GM19035 (cell line): ENCODE data around the gene CDC14A.
A peak's percentile ranks its signal among the peaks of the same experiment; 100 is the strongest.
"Not testable (repeated sequence)": the region's sequence is repeated elsewhere in the genome, so short reads cannot be mapped to it uniquely, and the experiment has no call there.

Experiments used
- ATAC-seq: cut with Tn5 transposase; IDR thresholded peaks from one replicate; pipeline ENCODE4 v1.9.1; 2021; ENCODE audit not compliant: unreplicated experiment

Gene CDC14A

DNA sequence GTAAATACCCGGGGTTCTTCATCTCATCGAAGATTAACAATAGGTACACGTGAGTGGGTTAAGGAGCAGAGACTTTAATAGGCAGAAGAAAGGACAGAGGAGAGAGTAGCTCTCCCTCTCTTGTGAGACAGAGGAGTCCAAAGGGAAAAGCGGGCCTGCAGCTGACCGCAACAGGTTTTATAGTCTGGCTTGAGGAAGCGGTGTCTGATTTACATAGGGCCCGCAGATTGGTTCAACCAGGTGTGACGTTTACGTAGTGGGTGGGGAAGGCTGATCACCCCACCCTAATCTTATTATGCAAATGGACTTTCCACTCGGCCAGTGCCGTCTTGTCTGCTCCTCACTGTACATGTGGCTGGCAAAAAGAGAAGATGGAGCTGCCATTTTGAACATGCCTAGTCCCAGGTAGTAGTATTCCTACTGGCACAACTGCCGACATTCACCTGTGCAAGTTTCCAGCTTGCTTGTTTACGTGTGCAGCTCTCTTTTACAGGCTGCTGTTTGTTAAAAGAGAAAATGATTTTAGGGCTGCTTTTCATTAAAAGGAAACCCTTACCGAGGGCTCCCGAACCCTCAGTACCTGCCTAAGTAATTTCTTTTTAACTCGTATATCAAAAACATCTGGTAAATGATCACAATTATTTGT lies 10.6 kb downstream of the CDC14A start:
- ATAC-seq, result no peak

DNA sequence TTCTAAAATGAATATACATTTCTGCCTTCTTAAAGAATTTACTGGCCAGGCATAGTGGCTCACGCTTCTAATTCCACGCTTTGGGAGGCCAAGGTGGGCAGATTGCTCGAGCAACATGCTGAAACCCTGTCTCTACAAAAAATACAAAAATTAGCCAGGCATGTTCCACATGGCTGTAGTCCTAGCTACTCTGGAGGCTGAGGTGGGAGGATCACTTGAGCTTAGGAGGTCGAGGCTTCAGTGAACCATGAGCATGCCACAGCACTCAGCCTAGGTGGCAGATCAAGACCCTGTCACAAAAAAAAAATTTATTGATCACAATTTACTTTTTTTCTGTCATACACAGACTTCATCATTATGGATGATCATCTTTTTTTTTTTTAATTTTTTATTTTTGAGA lies 11.5 kb downstream of the CDC14A start:
- ATAC-seq, result no peak

DNA sequence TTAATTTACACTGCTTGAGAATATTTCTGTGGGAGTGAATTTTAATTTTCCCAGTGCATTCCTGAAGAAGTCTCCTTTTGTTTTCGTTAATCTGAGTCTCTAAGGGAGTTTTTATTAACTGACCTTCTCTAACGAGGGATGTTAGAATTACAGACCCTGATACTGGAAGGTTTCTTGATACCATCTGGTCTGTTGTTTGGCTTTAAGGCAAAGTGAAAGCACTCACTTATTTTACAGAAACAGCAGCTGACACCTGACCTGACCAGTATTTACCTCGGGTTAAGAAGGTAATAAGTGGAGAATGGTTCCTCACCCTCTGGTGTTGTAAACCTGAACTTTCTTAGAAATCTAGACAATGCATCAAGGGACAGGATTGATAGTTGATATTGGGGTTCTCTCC lies 12.4 kb downstream of the CDC14A start:
- ATAC-seq, result no peak

GRCh38 chr1:100366209-100366525 lies 13.9 kb downstream of the CDC14A start:
- ATAC-seq, result no peak

DNA sequence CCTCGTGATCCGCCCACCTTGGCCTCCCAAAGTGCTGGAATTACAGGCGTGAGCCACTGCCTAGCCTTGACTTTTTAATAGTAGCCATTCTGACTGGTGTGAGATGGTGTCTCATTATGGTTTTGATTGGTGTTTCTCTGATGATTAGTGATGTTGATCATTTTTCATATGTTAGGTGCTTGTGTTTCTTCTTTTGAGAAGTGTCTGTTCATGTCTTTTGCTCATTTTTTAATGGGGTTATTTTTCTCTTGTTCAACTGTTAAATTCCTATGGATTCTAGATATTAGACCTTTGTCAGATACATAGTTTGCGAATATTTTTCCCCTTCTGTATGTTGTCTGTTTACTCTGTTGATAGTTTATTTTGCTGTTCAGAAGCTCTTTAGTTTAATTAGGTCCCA lies 17.0 kb downstream of the CDC14A start:
- not testable (repeated sequence) for ATAC-seq

DNA sequence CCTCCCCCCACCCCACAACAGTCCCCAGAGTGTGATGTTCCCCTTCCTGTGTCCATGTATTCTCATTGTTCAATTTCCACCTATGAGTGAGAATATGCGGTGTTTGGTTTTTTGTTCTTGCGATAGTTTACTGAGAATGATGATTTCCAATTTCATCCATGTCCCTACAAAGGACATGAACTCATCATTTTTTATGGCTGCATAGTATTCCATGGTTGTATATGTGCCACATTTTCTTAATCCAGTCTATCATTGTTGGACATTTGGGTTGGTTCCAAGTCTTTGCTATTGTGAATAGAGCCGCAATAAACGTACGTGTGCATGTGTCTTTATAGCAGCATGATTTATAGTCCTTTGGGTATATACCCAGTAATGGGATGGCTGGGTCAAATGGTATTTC lies 21.6 kb downstream of the CDC14A start:
- ATAC-seq, result not testable (repeated sequence)

DNA sequence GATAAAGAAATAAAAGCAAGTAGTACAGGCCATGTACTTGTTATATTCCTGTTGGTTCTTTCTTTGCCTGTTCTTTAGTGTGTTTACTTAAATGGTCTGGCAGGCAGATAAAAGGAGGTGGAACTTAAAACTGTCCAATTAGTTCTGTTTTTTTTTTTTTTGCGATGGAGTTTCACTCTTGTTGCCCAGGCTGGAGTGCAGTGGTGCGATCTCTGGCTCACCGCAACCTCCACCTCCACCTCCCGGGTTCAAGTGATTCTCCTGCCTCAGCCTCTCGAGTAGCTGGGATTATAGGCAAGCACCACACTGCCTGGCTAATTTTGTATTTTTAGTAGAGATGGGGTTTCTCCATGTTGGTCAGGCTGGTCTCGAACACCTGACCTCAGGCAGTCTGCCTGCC lies 24.6 kb downstream of the CDC14A start:
- ATAC-seq, result not testable (repeated sequence)

DNA sequence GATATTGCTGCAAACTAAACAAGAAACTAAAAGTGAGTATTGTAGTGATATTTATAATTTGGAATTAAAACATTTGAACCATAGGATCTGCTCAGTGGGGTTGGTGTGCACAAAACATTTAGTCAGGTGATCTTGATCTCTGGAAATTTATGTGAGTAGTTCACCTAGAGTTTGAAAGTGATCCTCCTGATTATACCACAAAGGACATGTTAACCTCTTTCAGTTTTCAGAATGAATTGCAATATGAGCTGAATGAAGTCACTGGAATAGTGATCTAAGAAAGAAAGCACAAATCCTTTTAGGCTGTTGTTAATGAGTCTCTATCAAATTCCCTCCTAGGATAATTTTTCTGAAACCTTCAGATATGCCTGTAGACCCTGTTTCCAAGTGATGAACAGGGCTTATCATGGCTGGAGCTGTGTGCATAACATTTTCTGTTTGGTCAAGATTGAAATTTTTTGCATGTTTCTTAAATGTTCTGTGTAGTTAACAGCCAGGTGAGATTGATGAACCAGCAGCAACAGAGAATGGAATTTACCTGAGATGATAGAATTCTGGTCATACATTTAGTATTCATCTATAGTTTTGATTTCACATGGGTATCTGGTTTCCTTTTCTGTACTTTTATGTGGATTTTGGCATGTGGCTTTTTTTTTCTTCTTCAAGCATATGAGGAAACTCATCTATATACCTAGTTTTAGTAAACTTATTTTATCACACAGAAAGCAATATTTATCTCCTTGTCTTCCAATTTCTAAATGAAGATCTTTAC lies 25.5 kb downstream of the CDC14A start:
- ATAC-seq, result peak; percentile 87

- ATAC-seq, result no peak
Observed at GRCh38 chr1:100378956-100379355, 26.6 kb downstream of the CDC14A start.

DNA sequence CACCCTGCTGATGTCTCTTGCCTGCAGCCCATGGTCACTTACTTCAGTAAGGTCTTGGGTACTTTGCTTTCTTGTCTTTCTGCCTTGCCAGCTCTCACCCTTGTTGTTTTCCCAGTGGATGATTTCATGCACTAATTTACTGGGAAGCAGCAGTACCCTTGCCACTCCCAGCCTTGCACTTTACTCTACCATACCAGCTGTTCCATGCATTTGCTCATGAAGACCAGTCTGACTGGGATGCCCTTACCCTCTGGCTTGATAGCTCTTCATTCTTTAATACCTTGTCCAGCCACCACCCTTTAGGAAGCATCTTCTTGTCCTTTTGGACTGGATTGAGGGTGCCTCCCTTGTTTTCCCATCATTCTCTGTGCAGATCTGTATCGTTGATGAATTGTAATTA lies 28.3 kb downstream of the CDC14A start:
- ATAC-seq, result no peak

GRCh38 chr1:100382657-100383056 lies 30.4 kb downstream of the CDC14A start:
- ATAC-seq, result no peak

GRCh38 chr1:100383743-100384405 lies 31.6 kb downstream of the CDC14A start:
- ATAC-seq, result no peak

GRCh38 chr1:100387209-100387608 lies 34.9 kb downstream of the CDC14A start:
- ATAC-seq, result no peak

GRCh38 chr1:100387657-100388350 lies 35.5 kb downstream of the CDC14A start:
- ATAC-seq, result no peak

GRCh38 chr1:100390531-100390930 lies 38.2 kb downstream of the CDC14A start:
- no peak for ATAC-seq

GRCh38 chr1:100391675-100392074 lies 39.4 kb downstream of the CDC14A start:
- no peak for ATAC-seq

- no peak for ATAC-seq
Observed at GRCh38 chr1:100392756-100393155, 40.5 kb downstream of the CDC14A start.

DNA sequence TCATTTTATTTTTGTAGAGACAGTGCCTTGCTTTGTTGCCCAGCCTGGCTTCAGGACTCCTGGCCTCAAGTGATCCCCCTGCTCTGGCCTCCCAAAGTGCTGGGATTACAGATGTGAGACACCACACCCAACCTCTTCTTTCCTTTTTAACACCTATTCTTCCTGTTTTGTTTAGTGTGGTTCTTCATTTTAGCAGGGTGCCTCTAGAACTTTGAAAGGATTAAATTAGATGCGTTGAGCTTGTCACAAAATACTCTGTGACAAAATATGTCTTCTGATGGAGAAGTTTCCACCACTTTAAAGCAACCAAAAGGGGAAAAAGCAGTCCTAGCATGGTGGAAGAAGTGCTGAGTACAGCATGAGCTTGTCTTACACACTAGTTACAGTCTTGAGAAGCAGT lies 42.0 kb downstream of the CDC14A start:
- no peak for ATAC-seq

- no peak for ATAC-seq
Observed at GRCh38 chr1:100395913-100396312, 43.6 kb downstream of the CDC14A start.

GRCh38 chr1:100396651-100397050 lies 44.3 kb downstream of the CDC14A start:
- no peak for ATAC-seq

GRCh38 chr1:100397681-100398080 lies 45.4 kb downstream of the CDC14A start:
- no peak for ATAC-seq

- ATAC-seq, result no peak
Observed at GRCh38 chr1:100398648-100399047, 46.3 kb downstream of the CDC14A start.
